ENCODE results near the gene SNX21. TPM values are rescaled to one million over a fixed set of nuclear protein-coding genes. Genes with fewer than 3 reads are reported as not detected.

Gene SNX21
- total and polyA plus RNA-seq, 7 donors, result 8.7 to 63.9 (median 24.9) TPM

- intact Hi-C loops (cut with DNase I), result no loop called here
- WGBS, 3 donors, result 81 to 91% (median 86%) methylated on average over 8 of the region's 8 CpGs
- no peak overlapping the region for H3K27ac ChIP-seq
- no peak overlapping the region for H3K4me3 ChIP-seq
- H3K36me3 ChIP-seq (ENCODE audit: insufficient read depth in 1 of 2, low read depth in 1 of 2), result peaks cover 0 to 93% of the 10 kb centered on the region in 2 donors
- H3K9me3 ChIP-seq, result no peaks in the 10 kb centered on the region
- no peak for ATAC-seq
- TF ChIP-seq CTCF (IDR thresholded peaks at IDR 0.05), result no peak
- H3K4me1 ChIP-seq, result peaks cover 10% of the 10 kb centered on the region
- H3K27me3 ChIP-seq (ENCODE audit: insufficient read depth in 3 of 3, low read length in 2 of 3), result no peaks in the 10 kb centered on the region
- no peak for DNase-seq
These were observed 14.8 kb downstream of the SNX21 start for GRCh38 chr20:45848421-45848820.

- Histone ChIP-seq H3K4me3 (no peak overlapping the region), H3K4me1 (peaks cover 6% of the 10 kb centered on the region), H3K36me3 (ENCODE audit: insufficient read depth in 1 of 2, low read depth in 1 of 2) (peaks cover 0 to 93% of the 10 kb centered on the region in 2 donors), H3K9me3 (no peaks in the 10 kb centered on the region), H3K27me3 (ENCODE audit: insufficient read depth in 3 of 3, low read length in 2 of 3) (no peaks in the 10 kb centered on the region), H3K27ac (no peak overlapping the region)
- 92 to 98% (median 96%) methylated on average over 8 of the region's 8 CpGs for WGBS, 3 donors
- intact Hi-C loops (cut with DNase I), result no loop called here
- ATAC-seq (no peak), DNase-seq (no peak)
- no peak for TF ChIP-seq CTCF (IDR thresholded peaks at IDR 0.05)
These were observed 15.5 kb downstream of the SNX21 start for GRCh38 chr20:45848969-45849582.

- Histone ChIP-seq H3K27ac (no peak overlapping the region), H3K9me3 (no peaks in the 10 kb centered on the region), H3K4me3 (no peak overlapping the region), H3K4me1 (peaks cover 16% of the 10 kb centered on the region), H3K36me3 (ENCODE audit: insufficient read depth in 1 of 2, low read depth in 1 of 2) (peaks cover 0 to 82% of the 10 kb centered on the region in 2 donors), H3K27me3 (ENCODE audit: insufficient read depth in 3 of 3, low read length in 2 of 3) (no peaks in the 10 kb centered on the region)
- no peak for TF ChIP-seq CTCF (IDR thresholded peaks at IDR 0.05)
- ATAC-seq (no peak), DNase-seq (no peak)
- intact Hi-C loops (cut with DNase I), result no loop called here
- WGBS, 3 donors, result 92 to 97% (median 93%) methylated on average over 2 of the region's 2 CpGs
These were observed 16.6 kb downstream of the SNX21 start for GRCh38 chr20:45850238-45850637.

GRCh38 chr20:45850926-45851325, 17.3 kb downstream of the SNX21 start:
- DNase-seq (no peak), ATAC-seq (no peak)
- H3K9me3 ChIP-seq, result no peaks in the 10 kb centered on the region
- intact Hi-C loops (cut with DNase I), result no loop called here
- H3K4me1 ChIP-seq, result peaks cover 23% of the 10 kb centered on the region
- no peaks in the 10 kb centered on the region for H3K27me3 ChIP-seq (ENCODE audit: insufficient read depth in 3 of 3, low read length in 2 of 3)
- 69 to 96% (median 83%) methylated on average over 1 of the region's 1 CpG for WGBS, 3 donors
- no peak overlapping the region for H3K27ac ChIP-seq
- no peak overlapping the region for H3K4me3 ChIP-seq
- TF ChIP-seq CTCF (IDR thresholded peaks at IDR 0.05), result no peak
- peaks cover 0 to 75% of the 10 kb centered on the region in 2 donors for H3K36me3 ChIP-seq (ENCODE audit: insufficient read depth in 1 of 2, low read depth in 1 of 2)

- DNase-seq, result no peak
- intact Hi-C loops (cut with DNase I), result no loop called here
- ATAC-seq, result no peak
- Histone ChIP-seq H3K4me1 (peaks cover 26% of the 10 kb centered on the region), H3K9me3 (no peaks in the 10 kb centered on the region), H3K36me3 (ENCODE audit: insufficient read depth in 1 of 2, low read depth in 1 of 2) (peaks cover 0 to 69% of the 10 kb centered on the region in 2 donors), H3K27me3 (ENCODE audit: insufficient read depth in 3 of 3, low read length in 2 of 3) (no peaks in the 10 kb centered on the region), H3K27ac (no peak overlapping the region), H3K4me3 (no peak overlapping the region)
- TF ChIP-seq CTCF (IDR thresholded peaks at IDR 0.05), result no peak
These were observed 17.9 kb downstream of the SNX21 start for GRCh38 chr20:45851501-45851900.
